Mesenteric fat pad (tissue), 1 donor: ENCODE measurements around the gene COL16A1. TPM values are rescaled to one million over a fixed set of nuclear protein-coding genes. Genes with fewer than 3 reads are reported as not detected.

ENCODE experiments used
- DNase-seq: peaks from one replicate; pipeline ENCODE4 v3.0.0-alpha.2; 2020; ENCODE audit warnings: low spot score
- total RNA-seq: library from RNA; stranded (reverse); fragmentation: NEBNext Ultra II Directional; extraction: Animal tissue kit (Norgen Biotek cat#: 25700); gene quantifications from one replicate; pipeline ENCODE4 v1.2.1, GENCODE V29; 2021
- donor health status: DM: yes; HTN: yes; CAD: no.

Gene COL16A1
- total RNA-seq, 1 donor from 2014 or later, result 38.9 TPM

DNA sequence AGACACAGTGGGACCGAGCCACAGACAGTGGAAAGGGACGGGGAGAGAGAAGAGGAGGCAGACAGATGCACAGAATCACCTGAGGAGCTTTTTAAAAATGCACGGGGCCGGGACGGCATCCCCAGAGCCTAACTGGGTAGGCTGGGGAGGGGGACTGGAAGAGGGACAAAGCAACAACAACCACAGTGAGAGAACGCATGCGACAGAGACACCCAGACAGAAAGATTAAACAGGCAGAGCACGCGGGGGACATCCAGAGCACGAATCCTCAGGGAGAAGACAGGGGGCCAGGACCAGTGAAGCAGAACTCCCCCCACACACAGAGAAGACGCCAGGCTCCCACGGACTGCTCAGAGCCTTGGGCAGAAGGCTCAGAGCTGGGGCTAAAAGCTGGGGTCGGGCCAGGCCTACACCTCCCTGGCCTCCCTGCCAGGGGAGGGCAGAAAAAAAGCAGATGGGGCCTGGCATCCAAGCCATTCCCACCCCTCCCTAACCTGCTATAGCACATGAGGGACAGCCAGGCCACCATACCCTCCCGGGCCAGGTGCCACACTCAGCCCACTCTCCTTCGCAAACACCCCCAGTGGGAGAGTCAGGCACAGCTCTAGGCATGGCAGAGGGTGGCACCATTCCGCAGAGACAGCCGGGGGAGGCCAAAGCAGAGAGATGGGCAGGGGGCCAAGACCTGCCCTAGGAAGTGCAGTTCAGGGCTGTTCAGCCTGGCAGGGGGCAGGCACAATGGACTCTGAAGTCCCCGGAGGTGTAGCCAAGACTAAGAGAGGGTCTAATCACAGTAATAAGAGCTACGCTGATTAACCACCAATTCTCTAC lies 29.8 kb upstream of the COL16A1 start:
- no peak for DNase-seq

DNA sequence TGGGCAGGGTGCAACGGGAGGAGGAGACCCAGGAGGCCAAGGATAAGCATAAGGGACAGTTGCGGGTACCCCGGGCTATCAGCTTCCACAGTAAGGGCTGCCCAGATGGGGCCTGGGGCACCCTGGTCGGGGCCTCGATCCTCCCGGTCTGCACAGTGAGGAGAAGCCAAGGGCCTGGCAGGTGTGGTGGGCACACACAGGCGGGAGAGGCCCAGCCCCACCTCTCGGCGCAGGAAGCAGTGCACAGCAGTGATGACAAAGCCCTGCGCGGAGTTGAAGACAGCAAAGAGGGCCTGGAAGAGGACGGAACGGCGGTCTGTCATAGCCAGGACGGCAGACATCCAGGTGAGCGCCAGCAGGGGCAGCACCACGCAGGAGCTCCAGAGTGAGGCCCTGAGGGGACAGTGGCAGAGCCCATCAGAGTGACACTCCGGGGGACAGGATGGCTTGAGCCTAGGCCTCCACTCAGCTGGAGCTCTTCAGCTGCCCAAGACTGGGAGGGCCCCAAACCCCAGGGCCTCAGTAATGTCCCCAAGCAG lies 29.0 kb upstream of the COL16A1 start:
- DNase-seq, result no peak

DNA sequence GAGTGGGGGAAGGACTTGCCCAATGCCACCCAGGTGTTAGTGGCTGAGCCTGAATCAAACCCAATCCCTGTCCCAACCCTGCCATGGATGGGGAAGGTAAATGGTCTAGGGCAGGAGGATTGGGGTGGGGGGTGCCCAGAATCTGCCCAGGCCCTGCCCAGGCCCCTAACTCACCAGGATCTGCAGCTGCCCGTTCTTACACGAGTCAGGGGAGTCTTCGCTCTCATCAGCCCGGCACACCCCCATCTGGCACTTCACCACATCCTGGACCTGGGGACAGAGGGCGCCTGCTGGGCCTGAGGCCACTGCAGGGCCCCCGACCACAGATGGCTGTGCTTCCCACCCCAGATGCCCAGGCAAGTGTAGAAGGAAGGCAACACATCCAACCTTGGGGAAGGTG lies 28.5 kb upstream of the COL16A1 start:
- no peak for DNase-seq

DNA sequence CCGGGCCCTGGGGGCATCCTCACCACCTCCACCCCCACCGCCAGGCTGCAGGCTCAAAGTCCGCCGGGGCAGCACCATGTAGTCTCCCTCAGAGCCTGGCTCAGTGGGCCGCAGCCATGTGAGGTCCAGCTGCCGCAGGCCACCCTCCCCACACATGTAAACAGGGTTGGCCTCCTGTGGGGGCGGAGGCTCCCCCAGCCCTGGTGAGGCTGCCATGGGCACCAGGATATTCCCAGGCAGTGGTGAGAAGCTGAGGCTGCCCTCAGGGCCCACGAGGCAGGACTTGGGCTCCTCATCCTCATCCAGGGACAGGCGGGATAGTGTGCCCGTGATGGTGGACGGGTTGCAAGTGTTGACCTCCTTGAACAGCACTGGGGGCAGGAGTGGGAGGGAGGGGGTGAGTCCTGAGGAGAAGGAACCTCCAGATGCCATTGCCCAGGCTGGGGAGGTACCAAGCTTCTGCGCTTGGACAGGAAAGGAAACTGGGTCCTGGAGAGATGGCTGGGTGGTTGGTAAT lies 27.3 kb upstream of the COL16A1 start:
- no peak for DNase-seq

DNA sequence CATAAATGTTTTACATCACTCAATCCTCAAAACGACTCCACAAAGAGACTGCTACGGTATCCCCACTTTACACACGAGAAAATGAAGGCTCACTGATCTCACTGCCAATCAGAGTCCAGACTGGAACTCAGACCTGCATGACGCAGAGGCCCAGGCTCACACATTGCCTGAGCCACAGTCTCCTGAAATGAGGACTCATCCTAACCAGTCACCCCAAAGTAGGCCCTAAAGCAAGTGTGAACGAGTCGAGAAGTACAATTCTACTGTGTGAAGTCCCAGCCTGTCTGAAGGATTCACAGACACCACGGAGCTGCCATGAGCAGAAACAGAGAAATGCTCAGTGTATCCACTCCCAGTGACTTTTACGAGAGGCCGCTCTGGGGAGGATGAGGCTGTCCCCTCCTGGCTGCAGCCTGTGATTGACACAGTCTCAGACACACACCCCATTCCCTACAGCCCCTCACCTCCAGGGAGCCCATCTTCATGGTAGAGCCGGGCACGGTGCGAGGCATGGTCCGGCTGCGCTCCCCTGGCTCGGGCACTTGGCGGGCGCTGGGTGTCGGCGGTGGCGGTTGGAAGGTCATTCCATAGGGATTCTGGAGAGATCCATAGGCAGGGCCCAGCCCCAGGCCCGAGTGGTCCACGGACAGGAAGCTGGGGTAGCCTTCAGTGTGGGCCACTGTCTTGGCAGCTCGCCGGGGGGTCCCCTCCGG lies 26.7 kb upstream of the COL16A1 start:
- DNase-seq, result no peak

DNA sequence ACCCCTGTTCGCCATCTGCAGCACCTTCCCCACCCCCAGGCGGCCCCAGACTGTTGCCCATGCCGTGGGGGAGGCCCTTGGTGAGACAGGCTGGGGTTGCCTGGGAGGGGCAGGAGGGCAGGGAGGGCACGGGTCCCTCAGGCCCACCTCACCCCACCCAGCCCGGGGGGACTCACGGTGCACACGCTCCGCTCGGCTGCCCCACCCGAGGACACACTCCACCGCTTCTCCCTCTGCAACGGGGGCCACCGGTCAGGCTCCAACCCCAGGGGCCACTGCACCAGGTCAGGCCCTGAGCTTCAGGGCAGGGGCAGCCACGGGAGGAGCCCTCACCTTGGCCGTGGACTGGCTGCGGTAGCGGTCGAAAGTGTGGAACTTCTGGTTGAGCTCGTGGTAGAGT lies 24.0 kb upstream of the COL16A1 start:
- DNase-seq, result no peak

DNA sequence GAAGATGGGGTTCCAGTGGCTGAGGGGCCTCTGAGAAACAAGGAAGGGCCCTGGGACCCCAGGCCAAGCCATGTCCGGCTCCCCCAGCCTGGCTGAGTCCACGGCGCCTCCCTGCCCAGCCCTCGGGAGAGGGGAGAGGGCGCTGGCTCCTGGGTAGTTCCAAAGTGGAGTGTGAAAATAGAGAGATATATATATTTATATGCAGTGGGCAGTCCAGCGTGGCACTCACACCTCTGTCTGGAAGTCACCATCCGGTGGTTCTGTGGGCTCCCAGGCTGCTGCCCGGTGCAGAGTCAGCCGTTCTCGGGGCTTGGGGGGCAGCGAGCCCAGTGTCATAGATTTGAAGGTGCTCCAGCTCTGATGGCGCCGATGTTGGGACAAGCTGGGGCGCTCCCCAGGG lies 23.4 kb upstream of the COL16A1 start:
- no peak for DNase-seq

DNA sequence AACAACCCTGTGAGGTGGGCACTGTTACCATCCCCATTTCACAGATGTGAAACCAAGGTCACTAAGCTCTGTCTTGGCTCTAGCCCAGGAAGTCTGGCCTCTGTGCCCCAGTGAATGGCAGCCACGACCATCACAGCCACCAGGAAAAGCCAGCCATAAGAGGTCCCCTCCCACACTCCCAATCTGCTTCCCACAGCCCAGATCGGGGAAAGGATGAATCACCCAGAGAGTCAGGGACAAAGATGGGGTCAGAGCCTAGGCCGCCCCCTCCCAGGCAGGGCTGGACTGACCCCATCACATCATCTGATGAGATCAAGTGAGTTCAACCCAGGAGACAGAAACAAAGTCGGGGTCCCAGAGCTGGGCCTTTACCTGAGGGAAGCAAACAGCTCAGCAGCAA lies 22.9 kb upstream of the COL16A1 start:
- no peak for DNase-seq

DNA sequence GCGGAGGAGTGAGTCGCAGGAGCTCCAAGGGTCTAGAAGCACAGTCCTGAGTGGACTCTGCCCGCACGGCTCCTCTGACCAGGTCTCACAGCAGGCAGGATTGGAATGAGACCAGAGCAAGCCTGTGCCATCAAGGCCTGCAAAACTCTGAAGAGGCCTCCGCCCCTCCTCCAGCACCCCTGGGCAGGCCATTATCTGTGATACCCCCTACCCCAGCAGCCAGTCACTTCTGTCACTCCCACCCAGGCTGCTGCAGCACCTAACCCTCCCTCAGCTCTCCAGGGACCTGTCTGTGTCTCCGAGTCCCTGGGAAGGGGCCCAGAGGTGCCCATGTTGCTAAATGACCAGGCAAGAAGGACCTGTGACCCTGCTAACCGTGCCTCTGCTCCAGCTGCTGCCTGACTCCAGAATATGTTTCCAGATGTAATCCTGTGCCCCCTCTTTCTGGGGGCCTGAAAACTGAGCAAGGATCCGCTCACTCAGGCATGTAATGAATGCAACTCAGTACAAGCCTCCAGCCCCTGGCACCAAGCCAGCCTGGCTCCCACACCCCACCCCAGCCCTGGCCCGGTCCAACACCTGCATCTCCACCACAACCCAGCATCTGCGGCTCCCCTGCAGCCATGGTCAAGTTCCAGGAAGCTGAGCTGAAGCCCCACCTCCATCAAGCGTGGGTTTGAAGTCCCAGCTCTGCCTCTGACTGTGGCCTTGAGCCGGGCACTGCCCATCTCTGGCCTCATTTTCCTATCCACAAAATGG lies 22.1 kb upstream of the COL16A1 start:
- no peak for DNase-seq

DNA sequence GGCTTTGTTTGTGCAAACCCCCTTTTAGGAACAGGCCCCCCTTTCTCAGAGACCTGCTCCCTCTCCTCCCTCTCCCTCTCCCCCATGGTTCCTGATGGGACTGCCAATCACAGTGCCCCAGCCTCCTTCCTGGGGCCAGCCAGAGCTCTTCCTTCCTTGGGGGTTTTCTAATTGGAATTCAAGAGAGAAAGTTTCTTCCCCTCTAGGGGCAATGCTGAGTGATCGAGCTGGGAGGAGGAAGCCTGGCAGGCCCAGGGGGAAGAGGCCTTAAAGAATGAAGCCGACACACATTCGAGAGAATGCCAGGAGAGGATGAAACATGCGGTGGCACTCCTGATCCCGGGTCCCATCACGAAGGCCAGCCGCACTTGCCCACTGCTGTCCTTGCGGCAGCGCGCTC lies 21.3 kb upstream of the COL16A1 start:
- no peak for DNase-seq

DNA sequence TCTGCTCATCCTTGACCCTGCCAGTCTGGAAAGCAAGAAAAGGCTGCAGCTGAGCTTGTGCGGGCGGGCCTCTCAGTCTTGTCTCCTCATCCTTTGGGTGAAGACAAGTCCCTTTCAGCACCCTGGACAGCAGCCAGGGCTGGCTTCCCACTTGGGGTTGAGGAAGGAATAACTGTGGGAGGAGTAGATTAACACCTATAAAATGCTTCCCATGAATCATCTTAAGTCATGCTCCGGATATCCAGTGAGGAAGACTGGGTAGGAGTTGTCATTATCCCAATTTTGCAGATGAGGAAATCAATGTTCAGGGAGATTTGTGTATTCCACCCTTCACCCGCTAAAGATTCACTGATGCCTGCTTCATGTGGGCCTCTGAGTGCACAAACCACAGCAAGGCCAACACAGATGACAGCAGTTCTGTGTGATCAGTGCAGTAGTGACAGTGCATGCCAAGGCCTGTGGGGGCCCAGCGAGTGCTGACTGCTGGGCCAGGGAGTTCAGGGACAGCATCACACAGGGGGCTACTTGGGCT lies 20.1 kb upstream of the COL16A1 start:
- DNase-seq, result no peak

DNA sequence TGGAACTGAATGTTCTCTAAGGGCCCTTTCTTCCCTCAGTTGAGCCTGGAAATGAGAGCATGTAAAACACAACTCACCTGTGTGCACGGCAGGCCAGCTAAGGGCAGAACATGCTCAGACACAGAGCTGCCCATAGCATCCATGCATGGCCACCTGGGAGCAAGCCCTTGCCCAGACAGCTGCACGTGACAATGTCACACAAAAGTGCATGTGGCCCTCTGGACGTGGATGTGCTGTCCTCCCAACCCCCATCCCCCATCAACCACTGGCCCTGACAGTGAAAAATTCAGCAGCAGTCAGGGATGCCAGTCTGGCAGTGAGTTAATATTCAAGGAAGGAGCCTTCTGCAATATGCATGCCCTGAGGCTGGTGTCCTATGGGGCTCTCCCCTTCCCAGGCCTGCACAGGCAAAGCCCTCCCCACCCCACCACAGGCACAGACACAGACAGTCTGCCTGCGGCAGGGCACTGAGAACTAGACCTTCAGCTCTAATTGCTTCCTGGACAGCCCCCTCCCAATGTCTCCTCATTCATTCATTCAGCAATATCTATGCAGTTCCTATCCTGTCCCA lies 14.6 kb upstream of the COL16A1 start:
- DNase-seq, result no peak

DNA sequence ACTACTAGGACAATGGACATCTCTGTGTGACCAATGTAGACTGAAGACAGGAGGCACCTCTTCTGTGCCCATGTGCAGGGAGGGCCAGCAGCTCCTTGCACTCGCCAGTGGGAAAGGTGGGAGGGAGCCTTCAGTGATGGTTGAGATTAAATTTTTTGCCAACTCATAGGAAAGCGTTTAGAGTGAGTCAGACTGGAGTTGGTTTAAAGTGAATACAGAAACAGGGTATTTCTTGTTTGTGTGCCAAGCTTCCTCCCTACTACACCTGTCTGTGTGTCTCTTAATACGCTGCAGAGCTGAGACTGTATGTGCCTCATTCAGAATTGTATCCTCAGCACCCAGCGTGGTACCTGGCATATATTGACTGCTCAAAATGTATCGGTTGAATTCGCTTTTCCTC lies 13.5 kb upstream of the COL16A1 start:
- DNase-seq, result no peak

DNA sequence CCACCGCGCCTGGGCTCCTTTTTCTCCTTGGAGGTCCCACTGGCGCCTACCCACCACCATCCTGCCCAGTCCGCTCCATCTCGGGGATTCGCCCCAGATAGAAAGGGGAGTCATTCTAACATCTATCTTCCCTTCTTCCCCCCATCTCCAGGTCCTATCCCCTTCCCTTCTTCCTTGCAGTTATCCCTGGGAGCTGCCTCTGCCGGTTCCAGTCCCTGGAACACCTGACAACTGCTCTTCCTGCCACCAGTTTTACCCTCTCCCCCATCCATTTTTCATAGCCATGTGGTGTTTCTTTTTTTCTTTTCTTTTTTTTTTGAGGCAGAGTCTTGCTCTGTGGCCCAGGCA lies 12.0 kb upstream of the COL16A1 start:
- no peak for DNase-seq

DNA sequence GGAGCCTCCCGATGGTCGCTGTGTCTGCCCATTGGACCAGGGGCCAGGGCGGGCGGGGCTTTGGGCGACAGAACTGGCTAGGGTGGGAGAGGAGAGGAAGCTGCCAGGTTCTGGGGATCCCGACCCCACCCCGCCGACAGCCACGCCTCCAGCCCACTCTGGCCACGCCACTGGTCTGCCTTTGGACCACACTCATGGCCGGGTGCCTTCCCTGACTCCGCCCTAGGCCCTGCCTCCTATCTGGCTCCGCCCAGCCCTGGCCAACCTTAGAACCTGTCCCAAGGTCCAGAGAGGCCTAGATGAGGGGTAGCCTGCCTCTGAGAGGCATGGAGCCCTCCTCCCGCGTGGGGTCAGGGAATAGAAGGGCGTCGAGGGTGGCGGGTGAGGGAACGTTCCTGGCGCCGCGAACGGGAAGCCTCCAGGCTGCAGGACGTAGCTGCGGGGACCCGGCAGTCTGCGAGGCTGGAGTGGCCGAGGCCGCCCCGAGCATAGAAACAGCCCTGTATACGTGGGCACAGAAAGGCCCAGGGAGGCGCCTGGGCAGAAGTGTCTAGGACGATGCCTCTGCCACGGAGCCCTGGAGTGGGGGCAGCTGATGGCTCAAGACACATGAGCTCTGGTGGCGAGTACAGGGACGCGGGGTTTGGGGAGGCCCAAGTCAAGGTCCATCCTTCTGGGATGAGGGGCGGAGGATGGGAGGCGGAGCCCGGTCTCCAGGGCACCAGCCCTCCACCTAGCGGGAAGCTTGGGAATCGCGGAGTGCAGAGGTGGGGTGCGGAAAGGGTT lies 11.5 kb upstream of the COL16A1 start:
- peak; percentile 95 for DNase-seq

DNA sequence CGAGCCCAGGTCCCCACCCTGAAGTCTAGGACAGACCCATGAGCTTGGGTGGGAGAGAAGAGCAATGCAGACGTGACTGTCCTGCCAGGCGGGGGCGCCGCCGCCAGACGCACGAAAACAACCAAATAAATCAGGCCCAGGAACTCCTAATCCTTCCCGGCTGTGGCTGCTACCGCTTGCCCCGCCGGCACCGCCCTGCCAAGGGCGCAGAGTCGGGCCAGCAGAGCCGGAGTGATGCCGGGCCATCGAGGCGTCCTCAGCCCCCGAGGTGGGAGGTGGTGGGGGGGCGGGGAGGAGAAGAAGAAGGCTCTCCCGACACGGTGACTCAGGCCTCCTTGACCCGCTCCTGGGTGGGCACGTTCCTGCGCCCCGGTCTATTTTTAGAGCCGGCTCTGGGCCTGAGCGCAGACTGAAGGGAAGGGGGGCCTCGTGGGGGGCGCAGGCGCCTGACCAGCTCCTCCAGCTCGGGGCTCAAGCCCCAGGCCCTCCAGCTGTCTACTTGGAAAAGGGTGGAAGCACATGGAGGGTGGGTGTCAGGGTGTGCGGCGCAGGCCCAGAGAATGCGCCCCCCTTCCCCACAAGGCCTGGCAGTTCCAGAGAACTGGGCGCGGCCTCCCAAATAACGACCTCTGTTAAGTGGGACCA lies 10.7 kb upstream of the COL16A1 start:
- DNase-seq, result no peak

DNA sequence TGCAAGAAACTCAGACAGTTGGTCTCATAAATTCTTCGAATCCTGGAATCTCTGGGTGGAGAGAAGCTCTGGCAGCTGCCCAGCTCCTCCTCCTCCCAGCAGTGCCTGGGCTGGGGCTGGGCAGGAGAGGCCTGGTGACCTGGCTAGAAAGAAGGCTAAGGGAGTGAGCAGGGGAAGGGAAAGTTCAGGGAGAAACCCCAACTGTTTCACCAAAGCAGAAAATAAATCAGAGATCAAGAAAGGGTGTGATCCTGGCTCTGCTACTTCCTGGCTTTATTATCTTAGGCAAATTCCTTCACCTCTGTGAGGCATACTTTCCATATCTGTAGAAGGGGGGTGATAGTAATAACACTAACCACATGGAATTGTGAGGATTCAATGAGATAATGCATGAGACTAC lies 8.8 kb upstream of the COL16A1 start:
- DNase-seq, result no peak

DNA sequence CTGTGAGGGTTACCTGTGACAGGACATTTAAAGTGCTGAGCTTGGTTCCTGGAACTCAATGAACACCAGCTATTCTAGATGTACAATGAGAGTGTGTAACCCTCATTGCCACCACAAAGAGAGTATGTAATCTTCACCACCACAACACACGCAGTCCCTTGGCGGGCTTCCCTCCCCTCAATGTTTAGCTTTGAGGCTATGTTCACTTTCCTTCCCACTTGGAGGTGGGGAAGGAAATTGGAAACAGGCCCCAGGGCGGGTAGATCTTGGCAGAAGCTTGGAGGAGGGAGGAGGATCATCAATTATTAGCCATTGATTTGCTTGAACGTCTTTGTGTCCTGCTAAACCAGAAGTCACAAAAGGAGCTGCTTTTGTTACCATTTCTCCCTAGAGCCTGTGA lies 8.3 kb upstream of the COL16A1 start:
- no peak for DNase-seq

DNA sequence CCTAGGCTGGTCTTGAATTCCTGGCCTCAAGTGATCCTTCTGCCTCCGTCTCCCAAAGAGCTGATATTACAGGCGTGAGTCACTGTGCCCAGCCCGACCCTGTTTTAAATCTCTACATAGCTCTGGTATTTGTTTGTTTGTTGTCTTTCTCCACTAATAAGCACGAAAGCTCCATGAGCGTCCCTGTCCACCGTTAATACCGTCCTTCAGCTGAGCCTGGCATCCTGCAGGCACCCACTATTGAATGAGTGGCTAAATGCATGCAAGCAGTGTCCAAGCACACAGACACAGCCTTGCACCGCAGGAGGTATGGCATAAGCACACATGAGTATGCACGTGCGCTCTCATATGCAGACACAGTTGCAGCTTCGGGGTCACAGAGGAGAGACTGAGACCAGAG lies 4.5 kb upstream of the COL16A1 start:
- DNase-seq, result no peak

DNA sequence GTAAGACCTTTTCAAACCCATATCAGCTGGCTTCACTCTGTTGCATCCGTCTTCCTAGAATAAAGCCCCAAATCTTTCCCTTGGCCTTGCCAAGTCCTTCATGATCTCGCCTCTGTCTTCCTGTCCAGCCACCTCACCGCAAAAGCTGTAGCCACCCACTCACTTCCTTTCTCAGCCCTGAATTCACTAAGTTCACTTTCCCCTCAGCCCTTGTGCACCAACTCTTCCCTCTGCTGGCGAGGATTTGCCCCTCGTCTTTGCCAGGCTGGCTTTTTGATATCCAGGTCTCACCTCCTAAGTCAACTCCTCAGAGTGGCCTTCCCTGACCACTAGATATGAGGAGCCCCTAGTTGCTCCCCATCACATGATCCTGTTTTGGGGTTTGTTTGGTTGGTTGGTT lies 3.9 kb upstream of the COL16A1 start:
- no peak for DNase-seq
